Sigmoid colon (tissue), 7 donors: ENCODE measurements around the gene PGLYRP4. TPM values are rescaled to one million over a fixed set of nuclear protein-coding genes. Genes with fewer than 3 reads are reported as not detected.

Experiments used
- DNase-seq: peaks from one replicate; pipeline ENCODE4 v3.0.0-alpha.2; 2019
- H3K27ac ChIP-seq, 4 donors: fragments of 200-600 bp; sonication (generic); one replicate each; pipeline ENCODE4 v1.5.1; 2016 to 2019; ENCODE audit warnings: mild to moderate bottlenecking in 1 of 4
- H3K27me3 ChIP-seq, 3 donors: fragments of 200-600 bp; sonication (generic); one replicate each; pipeline ENCODE4 v1.5.1; 2019; ENCODE audit warnings: mild to moderate bottlenecking in 1 of 3
- H3K36me3 ChIP-seq, 4 donors: fragments of 200-600 bp; sonication (generic); one replicate each; pipeline ENCODE4 v1.5.1; 2016 to 2019
- H3K4me1 ChIP-seq, 4 donors: fragments of 200-600 bp; sonication (generic); one replicate each; pipeline ENCODE4 v1.5.1; 2017 to 2019
- H3K4me3 ChIP-seq, 4 donors: fragments of 200-600 bp; sonication (generic); one replicate each; pipeline ENCODE4 v1.5.1; 2017 to 2019; ENCODE audit warnings: mild to moderate bottlenecking in 2 of 4, moderate library complexity in 1 of 4
- H3K9me3 ChIP-seq, 4 donors: fragments of 200-600 bp in 3 of 4; sonication (generic) in 3 of 4; one replicate each; pipeline versions ENCODE4 v1.5.1 to v1.6.1; 2013 to 2019
- EP300 ChIP-seq, 4 donors: sonication (generic); formaldehyde crosslinking; IDR thresholded peaks; one replicate each; pipeline ENCODE4 v1.6.1; 2017; ENCODE audit warnings: antibody characterized with exemption in 4 of 4
- POLR2A ChIP-seq, 2 donors: fragments of 450-650 bp; IDR thresholded peaks; one replicate each; pipeline ENCODE4 v1.6.1; 2016; ENCODE audit warnings: antibody characterized with exemption in 2 of 2, mild to moderate bottlenecking in 2 of 2, moderate library complexity in 2 of 2
- POLR2AphosphoS5 ChIP-seq, 4 donors: sonication (generic); formaldehyde crosslinking; IDR thresholded peaks; one replicate each; pipeline ENCODE4 v1.6.1; 2017; ENCODE audit warnings: antibody characterized with exemption in 4 of 4
- WGBS, 2 donors: extraction: QIAGEN DNeasy Blood & Tissue Kit; methylation state at CpG; one replicate each; pipeline ENCODE4 v1.1.7; 2013; 5-methylcytosine and 5-hydroxymethylcytosine counted together
- intact Hi-C: fragments of 100-400 bp; cut with DNase I; formaldehyde crosslinking; loops from one replicate; pipeline ENCODE4 v1.15.1; 2023
- polyA plus RNA-seq, 3 donors: library from polyadenylated mRNA; stranded (reverse); fragments of 200-250 nt; gene quantifications; one replicate each; pipeline ENCODE4 v1.2.3, GENCODE V29; 2013
- total RNA-seq, 4 donors: library from RNA; depleted of rRNA; stranded (reverse); fragments of >200 nt; gene quantifications; one replicate each; pipeline ENCODE4 v1.1.0, GENCODE V29; 2016
- TF ChIP-seq, protein P1 (sequence below), 4 experiments: fragments of 450-650 bp in 3 of 4; fragments of 200-600 bp in 1 of 4; IDR thresholded peaks; one replicate each; pipeline ENCODE4 v1.5.1; 2016 to 2019; ENCODE audit warnings: antibody characterized with exemption in 4 of 4, mild to moderate bottlenecking in 3 of 4, moderate library complexity in 2 of 4
- donor health status: healthy with polysubstance abuse.
- donor health status: Bipolar disorder and iron deficiency.
- donor health status: healthy.

The PGLYRP4 gene, protein sequence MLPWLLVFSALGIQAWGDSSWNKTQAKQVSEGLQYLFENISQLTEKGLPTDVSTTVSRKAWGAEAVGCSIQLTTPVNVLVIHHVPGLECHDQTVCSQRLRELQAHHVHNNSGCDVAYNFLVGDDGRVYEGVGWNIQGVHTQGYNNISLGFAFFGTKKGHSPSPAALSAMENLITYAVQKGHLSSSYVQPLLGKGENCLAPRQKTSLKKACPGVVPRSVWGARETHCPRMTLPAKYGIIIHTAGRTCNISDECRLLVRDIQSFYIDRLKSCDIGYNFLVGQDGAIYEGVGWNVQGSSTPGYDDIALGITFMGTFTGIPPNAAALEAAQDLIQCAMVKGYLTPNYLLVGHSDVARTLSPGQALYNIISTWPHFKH
- total RNA-seq: not detected
- 1 to 10 TPM in 1 of 3 donors, not detected in 2; 1.1 TPM for polyA plus RNA-seq

DNA sequence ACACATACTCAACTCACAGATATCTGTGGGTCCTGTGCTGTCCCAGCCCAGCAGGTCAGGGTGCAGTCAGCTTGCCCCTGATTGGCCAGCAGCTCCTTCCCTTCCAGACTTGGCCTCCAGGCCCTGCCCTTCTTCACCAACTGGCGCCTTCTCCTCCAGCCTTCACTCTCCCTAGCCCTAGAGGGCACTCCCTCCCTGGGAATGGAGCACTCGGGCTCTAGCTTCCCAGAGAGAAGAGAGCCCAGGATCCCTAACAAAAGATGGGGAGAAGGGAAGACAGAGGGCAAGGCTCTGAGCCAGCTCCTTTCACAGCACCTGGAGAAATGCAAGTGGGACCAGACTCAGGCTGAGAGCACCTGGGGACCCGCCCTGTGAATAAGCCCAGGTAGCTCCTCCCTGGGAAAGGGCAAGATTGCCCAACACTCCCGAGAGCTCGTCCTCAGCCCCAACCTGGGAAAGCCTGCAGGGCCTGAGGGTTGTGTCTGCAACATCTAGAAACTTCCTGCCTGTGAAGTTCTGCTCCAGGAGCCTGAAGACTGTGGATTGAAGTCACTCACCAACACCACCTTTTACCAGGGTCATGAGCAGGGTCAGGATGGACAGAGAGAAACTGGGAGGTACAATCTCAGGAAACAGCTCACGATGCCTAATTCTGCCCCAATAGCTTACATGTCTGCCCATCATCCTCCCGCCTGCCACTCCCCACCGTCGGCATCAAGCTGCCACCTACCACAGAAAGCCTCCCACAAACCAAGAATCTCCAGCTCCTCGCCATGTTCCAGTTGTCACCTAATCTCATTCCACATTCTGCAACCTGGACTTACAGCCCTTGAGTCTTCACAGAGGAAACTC lies at the start of gene PGLYRP4:
TSS of gene PGLYRP4 (minus strand) at position 331 of the 852 bp plus-strand sequence. CDS start 909 bp downstream, outside the sequence.
- no peak within 1 kb of the TSS for H3K27ac ChIP-seq
- H3K9me3 ChIP-seq: no peaks in the 10 kb centered on the region
- TF ChIP-seq EP300 (IDR thresholded peaks at IDR 0.05) (no peak), POLR2AphosphoS5 (IDR thresholded peaks at IDR 0.05) (no peak), POLR2A (IDR thresholded peaks at IDR 0.05) (no peak)
- TF ChIP-seq, protein P1, sequence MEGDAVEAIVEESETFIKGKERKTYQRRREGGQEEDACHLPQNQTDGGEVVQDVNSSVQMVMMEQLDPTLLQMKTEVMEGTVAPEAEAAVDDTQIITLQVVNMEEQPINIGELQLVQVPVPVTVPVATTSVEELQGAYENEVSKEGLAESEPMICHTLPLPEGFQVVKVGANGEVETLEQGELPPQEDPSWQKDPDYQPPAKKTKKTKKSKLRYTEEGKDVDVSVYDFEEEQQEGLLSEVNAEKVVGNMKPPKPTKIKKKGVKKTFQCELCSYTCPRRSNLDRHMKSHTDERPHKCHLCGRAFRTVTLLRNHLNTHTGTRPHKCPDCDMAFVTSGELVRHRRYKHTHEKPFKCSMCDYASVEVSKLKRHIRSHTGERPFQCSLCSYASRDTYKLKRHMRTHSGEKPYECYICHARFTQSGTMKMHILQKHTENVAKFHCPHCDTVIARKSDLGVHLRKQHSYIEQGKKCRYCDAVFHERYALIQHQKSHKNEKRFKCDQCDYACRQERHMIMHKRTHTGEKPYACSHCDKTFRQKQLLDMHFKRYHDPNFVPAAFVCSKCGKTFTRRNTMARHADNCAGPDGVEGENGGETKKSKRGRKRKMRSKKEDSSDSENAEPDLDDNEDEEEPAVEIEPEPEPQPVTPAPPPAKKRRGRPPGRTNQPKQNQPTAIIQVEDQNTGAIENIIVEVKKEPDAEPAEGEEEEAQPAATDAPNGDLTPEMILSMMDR (IDR thresholded peaks at IDR 0.05): no peak
- no peaks in the 10 kb centered on the region for H3K36me3 ChIP-seq
- intact Hi-C loops: no loop called here
- H3K27me3 ChIP-seq: peaks cover 0 to 32% (median 0%) of the 10 kb centered on the region in 3 donors
- H3K4me1 ChIP-seq: no peaks in the 10 kb centered on the region
- WGBS, 2 donors: 52 to 75% methylated on average over 10 of the region's 10 CpGs
- H3K4me3 ChIP-seq: no peak within 1 kb of the TSS
- DNase-seq: no peak

DNA sequence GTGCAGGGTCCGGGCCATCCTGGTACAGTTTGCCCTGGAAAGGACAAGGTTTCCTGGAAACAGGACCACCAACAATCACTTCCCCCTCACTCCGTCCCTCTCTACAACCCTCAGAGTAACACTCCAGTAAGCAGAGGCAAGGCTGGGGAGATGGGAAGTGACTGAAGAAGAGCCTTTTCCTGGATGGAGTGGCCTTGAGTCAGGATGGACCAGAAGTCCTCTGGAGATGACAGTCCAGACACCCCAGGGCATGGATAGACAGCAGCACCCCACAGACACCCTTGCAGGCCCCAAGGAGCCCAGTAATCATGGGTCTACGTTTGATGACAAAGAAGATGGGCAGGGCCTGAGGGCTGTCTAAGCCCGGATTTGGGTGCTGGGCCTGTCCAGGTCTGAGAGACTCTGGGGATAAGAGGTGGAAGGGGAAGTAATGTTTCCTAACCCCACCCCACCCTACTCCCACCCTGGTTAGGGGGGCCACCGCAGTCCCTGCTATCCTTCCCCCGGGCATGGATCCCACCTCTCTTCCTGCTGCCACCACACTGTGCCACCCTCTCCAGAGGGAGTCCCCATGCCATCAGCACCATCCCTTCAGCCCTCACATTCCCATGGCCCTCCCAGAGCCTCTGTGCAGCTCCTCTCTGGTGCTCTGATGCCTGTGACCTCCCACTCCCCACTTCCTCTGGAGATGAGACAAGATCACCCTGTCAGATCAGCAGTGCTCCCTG lies 49.4 kb upstream of the PGLYRP4 start:
- Histone ChIP-seq H3K4me1 (no peaks in the 10 kb centered on the region), H3K36me3 (no peaks in the 10 kb centered on the region), H3K27ac (no peak overlapping the region), H3K27me3 (peaks cover 0 to 11% (median 0%) of the 10 kb centered on the region in 3 donors), H3K9me3 (no peaks in the 10 kb centered on the region), H3K4me3 (no peak overlapping the region)
- intact Hi-C loops: no loop called here
- TF ChIP-seq EP300 (IDR thresholded peaks at IDR 0.05) (no peak), POLR2AphosphoS5 (IDR thresholded peaks at IDR 0.05) (no peak), POLR2A (IDR thresholded peaks at IDR 0.05) (no peak)
- TF ChIP-seq, protein P1 (IDR thresholded peaks at IDR 0.05): no peak
- DNase-seq: no peak
- WGBS, 2 donors: 85 to 87% methylated on average over 6 of the region's 6 CpGs

DNA sequence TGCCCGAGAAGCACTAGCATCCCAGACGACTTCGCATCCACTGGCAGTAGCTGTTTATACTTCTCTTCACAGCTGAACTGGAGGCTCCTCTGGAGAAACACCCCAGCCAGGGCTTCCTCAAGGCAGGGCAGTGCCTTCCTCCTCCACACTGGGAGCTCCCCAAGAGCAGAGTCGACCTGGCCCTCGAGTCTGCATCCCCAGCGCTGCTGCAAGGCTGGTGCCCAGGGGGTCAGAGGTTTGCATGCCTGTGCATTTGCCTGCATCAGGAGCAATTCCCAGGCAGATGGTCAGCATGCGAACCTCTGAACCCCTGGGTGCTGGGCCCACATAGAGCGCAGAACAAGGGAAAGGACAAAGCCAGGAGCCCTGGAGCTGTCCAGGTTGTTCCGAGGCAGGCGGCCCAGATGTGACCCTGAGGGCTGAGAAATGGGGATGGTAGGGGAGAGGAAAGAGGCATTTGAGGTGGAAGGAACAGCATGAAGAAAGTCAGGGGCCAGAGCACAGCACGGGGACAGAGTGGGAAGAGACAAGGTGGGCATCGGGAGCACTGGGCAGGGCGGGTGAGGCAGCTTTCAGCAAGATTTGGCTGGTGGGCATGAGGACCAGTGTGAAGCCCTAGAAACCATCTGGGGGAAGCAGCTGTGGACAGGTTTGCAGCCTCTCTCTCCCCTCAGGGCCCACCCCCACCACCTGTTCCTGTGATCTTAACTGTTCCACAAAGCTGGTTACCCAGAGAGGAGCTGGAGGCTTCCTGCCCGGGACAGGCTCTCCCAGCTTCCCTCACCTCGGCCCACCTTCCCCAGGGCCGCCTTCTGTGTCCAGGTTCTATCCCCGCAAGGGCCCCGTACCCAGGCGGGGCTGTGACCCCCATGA lies 48.6 kb upstream of the PGLYRP4 start:
- intact Hi-C loops: no loop called here
- TF ChIP-seq EP300 (IDR thresholded peaks at IDR 0.05) (no peak), POLR2AphosphoS5 (IDR thresholded peaks at IDR 0.05) (no peak), POLR2A (IDR thresholded peaks at IDR 0.05) (no peak)
- TF ChIP-seq, protein P1 (IDR thresholded peaks at IDR 0.05): no peak
- H3K36me3 ChIP-seq: no peaks in the 10 kb centered on the region
- no peak overlapping the region for H3K4me3 ChIP-seq
- no peak for DNase-seq
- peaks cover 0 to 11% (median 0%) of the 10 kb centered on the region in 3 donors for H3K27me3 ChIP-seq
- no peak overlapping the region for H3K27ac ChIP-seq
- WGBS, 2 donors: 79 to 86% methylated on average over 19 of the region's 19 CpGs
- no peaks in the 10 kb centered on the region for H3K9me3 ChIP-seq
- no peaks in the 10 kb centered on the region for H3K4me1 ChIP-seq

DNA sequence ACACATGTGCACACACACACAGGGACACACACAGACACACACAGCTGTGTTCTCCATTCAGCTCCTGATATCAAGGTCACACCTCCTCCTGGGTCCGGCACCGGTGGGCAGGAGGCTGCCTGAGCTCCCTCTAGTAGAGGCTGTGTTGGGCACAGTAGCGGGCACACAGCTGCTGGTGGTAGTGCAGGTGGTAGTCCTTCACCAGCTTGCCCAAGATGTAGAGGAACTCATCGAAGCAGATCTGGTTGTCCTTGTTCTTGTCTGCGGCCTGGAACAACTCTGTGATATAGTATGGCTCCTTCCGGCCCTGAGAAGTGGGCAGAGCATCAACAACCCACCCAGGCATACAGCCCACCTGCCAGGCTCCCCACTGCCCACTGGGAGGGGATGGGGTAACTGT lies 47.8 kb upstream of the PGLYRP4 start:
- 77 to 89% methylated on average over 6 of the region's 6 CpGs for WGBS, 2 donors
- intact Hi-C loops: no loop called here

More for the DNA sequence above, 47.8 kb upstream of the PGLYRP4 start:
- H3K27me3 ChIP-seq: peaks cover 0 to 11% (median 0%) of the 10 kb centered on the region in 3 donors
- TF ChIP-seq, protein P1 (IDR thresholded peaks at IDR 0.05): no peak
- no peak for TF ChIP-seq EP300 (IDR thresholded peaks at IDR 0.05)
- TF ChIP-seq POLR2A (IDR thresholded peaks at IDR 0.05): no peak
- no peak for TF ChIP-seq POLR2AphosphoS5 (IDR thresholded peaks at IDR 0.05)
- no peaks in the 10 kb centered on the region for H3K4me1 ChIP-seq
- no peak overlapping the region for H3K4me3 ChIP-seq
- no peaks in the 10 kb centered on the region for H3K9me3 ChIP-seq
- DNase-seq: no peak
- no peak overlapping the region for H3K27ac ChIP-seq
- no peaks in the 10 kb centered on the region for H3K36me3 ChIP-seq
